ENCODE data around the gene TWNK.

DNA sequence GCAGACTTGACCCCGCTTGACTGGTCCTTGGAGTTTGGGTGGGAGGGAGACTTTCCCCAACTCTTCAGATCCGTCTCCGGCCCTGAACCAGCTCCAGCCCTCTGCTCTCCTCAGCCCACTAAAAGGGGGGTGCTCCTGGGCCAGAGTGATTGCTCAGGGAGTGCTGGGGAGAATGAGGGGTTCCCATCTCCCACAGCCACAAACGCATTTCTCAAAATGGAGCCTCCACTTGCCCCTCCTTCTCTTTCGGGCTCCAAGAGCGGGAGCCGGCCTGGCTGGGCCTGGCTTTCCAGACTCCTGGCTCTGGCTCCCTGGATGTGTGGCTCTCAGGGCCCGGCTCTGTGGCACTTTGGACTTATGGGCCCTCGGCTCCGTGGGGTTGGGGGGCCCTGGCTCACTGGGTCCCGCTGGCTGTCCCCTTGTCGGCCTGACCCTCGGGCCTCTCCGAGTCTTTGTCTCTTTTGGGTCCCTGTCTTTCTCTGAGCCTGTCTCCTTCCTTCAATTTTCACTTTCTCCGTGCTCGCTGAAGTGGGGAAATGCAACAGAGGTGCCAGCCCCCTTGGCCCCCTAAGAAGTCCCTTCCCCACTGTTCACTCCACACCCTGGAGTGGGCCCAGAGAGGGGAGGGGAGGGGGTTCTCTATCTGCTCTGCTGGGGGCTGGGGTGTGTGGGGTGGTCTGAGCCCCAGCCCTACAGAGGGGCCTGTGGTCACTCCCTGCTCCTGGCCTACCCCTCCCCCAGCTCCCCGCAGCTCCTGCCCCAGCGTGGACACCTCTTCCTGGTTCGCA lies 13.0 kb downstream of the TWNK start:
- TF ChIP-seq, protein P1, sequence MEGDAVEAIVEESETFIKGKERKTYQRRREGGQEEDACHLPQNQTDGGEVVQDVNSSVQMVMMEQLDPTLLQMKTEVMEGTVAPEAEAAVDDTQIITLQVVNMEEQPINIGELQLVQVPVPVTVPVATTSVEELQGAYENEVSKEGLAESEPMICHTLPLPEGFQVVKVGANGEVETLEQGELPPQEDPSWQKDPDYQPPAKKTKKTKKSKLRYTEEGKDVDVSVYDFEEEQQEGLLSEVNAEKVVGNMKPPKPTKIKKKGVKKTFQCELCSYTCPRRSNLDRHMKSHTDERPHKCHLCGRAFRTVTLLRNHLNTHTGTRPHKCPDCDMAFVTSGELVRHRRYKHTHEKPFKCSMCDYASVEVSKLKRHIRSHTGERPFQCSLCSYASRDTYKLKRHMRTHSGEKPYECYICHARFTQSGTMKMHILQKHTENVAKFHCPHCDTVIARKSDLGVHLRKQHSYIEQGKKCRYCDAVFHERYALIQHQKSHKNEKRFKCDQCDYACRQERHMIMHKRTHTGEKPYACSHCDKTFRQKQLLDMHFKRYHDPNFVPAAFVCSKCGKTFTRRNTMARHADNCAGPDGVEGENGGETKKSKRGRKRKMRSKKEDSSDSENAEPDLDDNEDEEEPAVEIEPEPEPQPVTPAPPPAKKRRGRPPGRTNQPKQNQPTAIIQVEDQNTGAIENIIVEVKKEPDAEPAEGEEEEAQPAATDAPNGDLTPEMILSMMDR (IDR thresholded peaks at IDR 0.05): no peak
- no peak for TF ChIP-seq POLR2A (IDR thresholded peaks at IDR 0.05)
